HG02588 (cell line): Measurements from ENCODE around the gene LHFPL3.
"Not testable (repeated sequence)": the region's sequence is repeated elsewhere in the genome, so short reads cannot be mapped to it uniquely, and the experiment has no call there.

Experiments
- ATAC-seq: cut with Tn5 transposase; IDR thresholded peaks from one replicate; pipeline ENCODE4 v1.9.1; 2021; ENCODE audit warnings: mild to moderate bottlenecking, moderate library complexity; ENCODE audit not compliant: unreplicated experiment

LHFPL3 gene

GRCh38 chr7:104886651-104887050 is 558.2 kb downstream of the LHFPL3 start:
- ATAC-seq, result no peak

GRCh38 chr7:104890216-104890615 is 561.8 kb downstream of the LHFPL3 start:
- ATAC-seq, result no peak

GRCh38 chr7:104891949-104892348 is 563.5 kb downstream of the LHFPL3 start:
- no peak for ATAC-seq

DNA sequence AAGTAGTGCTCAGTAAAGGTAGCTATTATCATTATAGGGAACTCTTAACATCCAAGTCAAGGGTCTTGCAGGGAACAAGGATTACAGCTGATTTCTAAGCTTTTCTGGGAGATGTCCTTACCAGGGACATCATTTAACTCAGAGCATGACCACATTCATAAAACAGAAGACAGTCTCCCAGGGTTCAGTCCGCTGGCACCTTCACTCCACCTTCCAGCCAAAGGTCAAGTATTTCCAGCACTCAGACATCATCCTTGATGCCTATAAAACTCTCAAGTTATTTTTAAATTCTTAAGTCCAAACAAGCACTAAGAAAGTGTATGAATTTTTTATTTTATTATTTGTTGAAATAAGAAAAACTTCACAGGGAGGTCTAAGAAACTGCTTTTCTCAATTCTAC is 565.9 kb downstream of the LHFPL3 start:
- ATAC-seq, result no peak

GRCh38 chr7:104894726-104895521 is 566.5 kb downstream of the LHFPL3 start:
- no peak for ATAC-seq

GRCh38 chr7:104895522-104896236 is 567.3 kb downstream of the LHFPL3 start:
- ATAC-seq, result peak; percentile 37

DNA sequence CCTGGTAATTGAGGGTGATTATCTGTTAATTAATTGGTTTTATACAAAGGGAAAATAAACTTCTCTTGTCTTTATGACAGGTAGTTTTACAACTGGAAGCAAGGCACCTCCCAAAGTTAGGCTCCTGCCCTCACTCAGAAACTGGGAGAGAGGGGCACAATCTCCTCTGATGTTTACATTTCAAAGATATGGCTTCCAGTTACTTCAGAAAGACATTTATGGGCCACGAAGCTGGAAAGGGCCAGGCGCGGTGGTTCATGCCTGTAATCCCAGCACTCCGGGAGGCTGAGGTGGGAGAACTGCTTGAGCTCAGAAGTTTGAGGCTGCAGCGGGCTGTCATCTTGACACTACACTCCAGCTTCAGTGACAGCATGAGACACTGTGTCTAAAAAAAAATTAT is 570.0 kb downstream of the LHFPL3 start:
- no peak for ATAC-seq

DNA sequence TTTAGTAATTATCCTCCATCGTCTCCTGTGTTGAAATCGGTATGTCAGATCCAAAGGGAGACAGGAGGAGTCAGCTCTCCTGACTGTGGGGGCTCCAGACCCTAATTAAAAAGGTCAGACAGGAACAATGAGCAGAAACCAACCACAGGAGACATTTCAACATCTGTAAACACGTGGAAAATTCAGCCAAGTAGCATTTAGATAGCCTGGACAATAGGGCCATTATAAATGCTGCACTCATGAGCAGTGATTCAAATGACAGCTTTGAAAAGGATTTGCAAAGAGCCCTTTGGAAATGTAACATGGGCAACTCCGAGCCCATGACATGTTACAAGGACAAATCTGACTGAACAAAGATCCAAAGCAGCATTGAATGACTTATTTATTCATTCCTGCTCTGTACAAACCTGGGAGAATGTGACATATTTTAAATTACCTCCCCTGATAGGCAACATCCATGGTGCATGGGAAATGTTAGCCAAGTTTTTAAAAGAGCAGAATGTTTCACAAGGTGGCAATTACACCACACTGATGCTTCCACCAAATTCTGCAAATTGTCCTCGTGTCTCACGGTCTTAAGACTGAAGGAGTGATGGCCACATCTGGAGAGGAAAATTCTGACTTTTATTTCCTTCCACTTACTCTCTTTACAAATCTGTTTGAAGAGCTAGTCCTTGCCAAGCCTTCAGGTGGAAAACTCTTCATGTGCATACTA is 572.3 kb downstream of the LHFPL3 start:
- no peak for ATAC-seq

DNA sequence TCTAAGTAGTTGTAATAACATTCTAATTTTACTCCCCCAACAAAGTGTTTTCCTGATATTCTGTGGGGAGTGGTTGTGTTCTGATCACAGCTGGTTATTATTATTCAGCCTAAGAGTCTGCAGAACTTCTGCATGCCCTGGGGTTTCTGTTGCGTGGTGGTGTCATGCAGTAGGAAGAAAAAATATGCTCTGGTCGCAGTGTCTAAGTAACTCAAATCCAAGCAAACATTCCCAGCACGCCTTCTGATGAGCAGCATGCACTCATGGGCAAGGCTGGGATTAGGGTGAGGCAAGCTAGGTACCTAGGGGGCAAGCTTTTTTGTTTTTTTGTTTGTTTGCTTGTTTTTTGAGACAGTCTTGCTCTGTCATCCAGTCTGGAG is 572.8 kb downstream of the LHFPL3 start:
- ATAC-seq, result no peak

DNA sequence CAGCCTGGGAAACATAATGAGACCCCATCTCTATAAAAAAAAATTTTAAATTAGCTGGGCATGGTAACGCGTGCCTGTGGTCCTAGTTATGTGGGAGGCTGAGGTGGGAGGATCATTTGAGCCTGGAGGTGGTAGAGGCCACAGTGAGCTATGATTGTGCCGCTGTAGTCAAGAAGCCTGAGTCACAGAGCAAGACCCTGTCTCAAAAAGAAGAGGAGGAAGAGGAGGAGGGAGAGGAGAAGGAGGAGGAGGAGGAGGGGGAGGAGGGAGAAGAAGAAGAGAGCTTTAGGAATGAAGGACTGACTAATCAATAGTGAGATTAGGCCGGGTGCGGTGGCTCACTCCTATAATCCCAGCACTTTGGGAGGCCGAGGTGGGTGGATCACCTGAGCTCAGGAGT is 573.8 kb downstream of the LHFPL3 start:
- ATAC-seq, result no peak

DNA sequence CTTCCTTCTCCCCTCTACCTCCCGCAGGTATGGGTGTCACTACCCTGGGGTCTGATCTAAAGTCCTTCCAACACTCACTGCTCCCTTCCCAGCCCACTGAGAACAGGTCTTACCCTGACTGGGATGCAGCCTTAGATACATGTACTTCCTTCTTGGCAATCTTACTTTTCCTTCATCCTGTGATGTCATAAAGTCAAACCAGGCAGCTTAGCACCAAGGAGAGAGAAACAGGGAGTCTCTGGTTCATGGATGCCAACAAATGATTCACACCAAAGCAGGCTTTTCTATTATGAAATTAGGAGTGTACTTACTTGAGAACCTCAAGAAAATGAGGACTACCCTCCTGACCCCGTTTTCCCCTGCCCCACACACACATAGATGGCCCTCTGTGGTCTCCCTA is 574.6 kb downstream of the LHFPL3 start:
- no peak for ATAC-seq

DNA sequence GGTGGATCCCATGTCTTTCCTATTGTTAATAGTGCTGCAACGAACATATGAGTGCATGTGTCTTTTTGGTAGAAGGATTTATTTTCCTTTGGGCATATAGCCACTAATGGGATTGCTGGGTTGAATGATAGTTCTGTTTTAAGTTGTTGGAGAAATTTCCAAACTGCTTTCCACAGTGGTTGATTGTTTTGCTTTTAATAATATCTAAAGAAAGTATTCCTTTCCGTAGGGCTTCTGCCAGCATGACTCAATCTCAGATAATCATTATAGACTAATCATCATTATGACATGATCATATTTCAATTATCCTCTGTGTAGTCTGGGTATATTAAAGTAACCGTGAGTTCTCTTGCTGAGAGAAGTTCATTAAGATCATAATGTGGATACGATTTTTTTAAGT is 575.4 kb downstream of the LHFPL3 start:
- no peak for ATAC-seq

- no peak for ATAC-seq
Measured at GRCh38 chr7:104906032-104906431, 577.6 kb downstream of the LHFPL3 start.

DNA sequence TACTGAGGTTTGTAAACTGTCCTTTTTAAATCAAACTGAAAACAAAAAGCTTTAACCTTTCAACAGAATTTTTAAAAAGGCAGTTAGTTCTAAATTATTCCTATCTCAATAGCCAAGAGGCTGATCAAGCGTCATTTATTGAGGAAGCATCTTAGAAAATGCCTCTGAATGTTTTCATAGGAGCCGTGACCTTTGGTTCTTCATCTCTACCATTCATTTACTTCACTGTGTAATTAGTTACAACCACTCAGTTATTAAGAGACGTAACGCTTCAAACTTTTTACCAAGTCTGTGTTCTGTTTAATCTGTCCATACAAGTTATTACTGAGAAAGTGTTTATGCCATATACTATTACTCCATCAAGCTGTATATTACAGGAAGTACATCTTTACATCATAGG is 578.2 kb downstream of the LHFPL3 start:
- ATAC-seq, result no peak

GRCh38 chr7:104908636-104909035 is 580.2 kb downstream of the LHFPL3 start:
- ATAC-seq, result no peak

- no peak for ATAC-seq
Measured at GRCh38 chr7:104909096-104909495, 580.7 kb downstream of the LHFPL3 start.

GRCh38 chr7:104914421-104914820 is 586.0 kb downstream of the LHFPL3 start:
- ATAC-seq, result no peak

- no peak for ATAC-seq
Measured at GRCh38 chr7:104921596-104921995, 593.2 kb downstream of the LHFPL3 start.

- peak; percentile 7 for ATAC-seq
Measured at GRCh38 chr7:104922182-104923009, 594.0 kb downstream of the LHFPL3 start.

- peak; percentile 95 for ATAC-seq
Measured at GRCh38 chr7:104923010-104923421, 594.6 kb downstream of the LHFPL3 start.

GRCh38 chr7:104926189-104926588 is 597.8 kb downstream of the LHFPL3 start:
- ATAC-seq, result not testable (repeated sequence)
